HFF-Myc (cell line): Measurements from ENCODE around the gene SREBF2.

ENCODE experiments used
- DNase-seq: peaks from one replicate; pipeline ENCODE4 v3.0.0-alpha.2; 2011; ENCODE audit warnings: low read depth; ENCODE audit errors: extremely low read depth
- H3K4me3 ChIP-seq: replicated peaks from 2 replicates; pipeline ENCODE4 v1.5.1; 2011; ENCODE audit warnings: low read depth, mild to moderate bottlenecking, control low read depth, low read length
- CTCF ChIP-seq: IDR thresholded peaks from 2 replicates; pipeline ENCODE4 v1.5.1; 2012; ENCODE audit warnings: mild to moderate bottlenecking, low read depth, low read length, control low read depth; ENCODE audit errors: missing control alignments

SREBF2 gene

DNA sequence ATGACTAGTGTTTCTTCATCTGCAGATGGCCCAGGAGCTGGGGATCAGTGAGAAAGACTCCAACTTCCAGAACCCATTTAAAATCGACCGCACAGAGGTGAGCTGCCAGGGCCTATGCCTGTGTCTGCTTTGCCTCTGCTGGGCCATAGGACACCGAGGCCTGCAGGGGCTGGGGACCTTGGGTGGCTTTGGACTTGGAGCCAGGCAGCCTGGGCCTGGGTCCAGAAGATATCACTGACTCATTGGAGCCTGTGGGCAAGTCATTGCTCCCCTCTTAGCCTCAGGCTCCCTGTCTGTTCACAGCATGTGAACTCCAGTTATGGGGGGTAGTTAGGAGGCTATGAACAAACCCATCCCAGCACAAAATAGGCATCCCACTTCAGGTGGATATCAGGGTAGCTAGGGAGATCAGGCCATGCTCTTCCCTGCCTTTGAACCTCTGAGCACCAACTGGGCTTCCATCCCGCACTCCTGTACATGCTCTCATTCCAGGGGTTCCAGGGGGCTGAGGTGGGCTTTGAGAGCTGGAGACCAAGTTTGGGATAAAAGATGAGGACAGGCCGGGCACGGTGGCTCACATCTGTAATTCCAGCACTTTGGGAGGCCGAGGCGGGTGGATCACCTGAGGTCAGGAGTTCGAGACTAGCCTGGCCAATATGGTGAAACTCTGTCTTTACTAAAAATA is 19.0 kb upstream of the SREBF2 start:
- TF ChIP-seq CTCF: no peak
- no peak for DNase-seq
- no peak overlapping the region for H3K4me3 ChIP-seq

GRCh38 chr22:41815716-41816115 is 17.2 kb upstream of the SREBF2 start:
- no peak overlapping the region for H3K4me3 ChIP-seq
- DNase-seq: no peak
- no peak for TF ChIP-seq CTCF

- H3K4me3 ChIP-seq: no peak overlapping the region
- no peak for DNase-seq
- no peak for TF ChIP-seq CTCF
These were observed 16.7 kb upstream of the SREBF2 start for GRCh38 chr22:41816241-41816640.

GRCh38 chr22:41816871-41817270 is 16.0 kb upstream of the SREBF2 start:
- DNase-seq: no peak
- no peak for TF ChIP-seq CTCF

GRCh38 chr22:41818011-41818410 is 14.9 kb upstream of the SREBF2 start:
- no peak overlapping the region for H3K4me3 ChIP-seq
- DNase-seq: no peak
- TF ChIP-seq CTCF: no peak

More at GRCh38 chr22:41816871-41817270, 16.0 kb upstream of the SREBF2 start:
- H3K4me3 ChIP-seq: no peak overlapping the region

DNA sequence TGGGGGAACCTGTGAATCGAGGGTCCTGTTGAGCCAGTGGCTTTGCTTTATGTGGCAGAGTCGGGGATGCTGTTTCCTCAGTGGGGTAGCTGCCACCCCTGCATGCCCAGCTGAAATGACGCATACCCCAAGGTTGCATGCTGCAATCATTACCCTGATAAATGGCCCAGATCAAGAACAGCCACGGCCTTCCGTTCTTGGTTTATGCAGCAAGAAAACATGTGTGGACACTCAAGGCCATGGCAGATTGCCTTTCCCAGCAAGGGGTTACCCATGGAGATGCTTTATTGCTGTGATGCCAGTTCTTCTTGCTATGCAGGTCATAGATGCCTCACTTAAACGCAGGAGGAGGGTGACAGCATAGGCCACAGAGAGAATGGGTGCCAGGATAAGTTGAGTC is 14.3 kb upstream of the SREBF2 start:
- no peak overlapping the region for H3K4me3 ChIP-seq
- DNase-seq: no peak
- TF ChIP-seq CTCF: no peak

GRCh38 chr22:41819257-41819656 is 13.6 kb upstream of the SREBF2 start:
- DNase-seq: no peak
- H3K4me3 ChIP-seq: no peak overlapping the region
- no peak for TF ChIP-seq CTCF
